ENCODE results near the gene PCBP2. TPM values are rescaled to one million over a fixed set of nuclear protein-coding genes. Genes with fewer than 3 reads are reported as not detected.

The PCBP2 gene
- total and polyA plus RNA-seq, 2 of the 4 experiments (the other 2 are of a cell fraction): 190 to 586 TPM

DNA sequence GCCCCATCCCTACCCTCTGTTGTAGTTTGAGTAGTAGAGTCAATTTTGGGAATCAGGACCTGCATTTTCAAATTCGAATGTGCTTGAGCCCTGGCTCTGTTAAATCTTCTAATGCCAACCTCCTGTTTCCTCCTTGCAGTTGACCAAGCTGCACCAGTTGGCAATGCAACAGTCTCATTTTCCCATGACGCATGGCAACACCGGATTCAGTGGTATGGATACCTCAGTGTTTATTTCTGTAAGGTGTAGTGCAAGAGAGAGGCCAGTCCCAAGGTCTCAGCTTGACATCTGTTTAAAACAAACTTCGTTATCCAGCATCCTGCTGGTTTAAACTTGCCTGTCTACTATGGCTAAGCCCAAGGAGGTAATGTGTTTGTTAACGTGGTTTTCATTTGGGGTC, 15.2 kb downstream of the PCBP2 start:
- peaks cover 81% of the 10 kb centered on the region for H4K20me1 ChIP-seq (ENCODE audit: insufficient read depth, low read length)
- CTCF ChIA-PET: no interaction called here
- no peak overlapping the region for H3K4me3 ChIP-seq (ENCODE audit: insufficient read depth, low read depth, low read length)
- H2BK15ac ChIP-seq (ENCODE audit: low read depth, low read length): no peak overlapping the region
- no peaks in the 10 kb centered on the region for H3K9me3 ChIP-seq (ENCODE audit: control insufficient read depth, insufficient read depth, low read length)
- H3K27me3 ChIP-seq (ENCODE audit: control insufficient read depth, insufficient read depth, low read length): no peaks in the 10 kb centered on the region
- no peak overlapping the region for H3K14ac ChIP-seq (replicated peaks; ENCODE audit: low read depth, low read length)
- H2BK5ac ChIP-seq (ENCODE audit: low read depth, low read length, poor library complexity, severe bottlenecking): no peak overlapping the region
- no peak overlapping the region for H3K18ac ChIP-seq (ENCODE audit: low read depth, low read length)
- no peak overlapping the region for H3K27ac ChIP-seq (ENCODE audit: insufficient read depth, low read length)
- TF ChIP-seq, protein P1, sequence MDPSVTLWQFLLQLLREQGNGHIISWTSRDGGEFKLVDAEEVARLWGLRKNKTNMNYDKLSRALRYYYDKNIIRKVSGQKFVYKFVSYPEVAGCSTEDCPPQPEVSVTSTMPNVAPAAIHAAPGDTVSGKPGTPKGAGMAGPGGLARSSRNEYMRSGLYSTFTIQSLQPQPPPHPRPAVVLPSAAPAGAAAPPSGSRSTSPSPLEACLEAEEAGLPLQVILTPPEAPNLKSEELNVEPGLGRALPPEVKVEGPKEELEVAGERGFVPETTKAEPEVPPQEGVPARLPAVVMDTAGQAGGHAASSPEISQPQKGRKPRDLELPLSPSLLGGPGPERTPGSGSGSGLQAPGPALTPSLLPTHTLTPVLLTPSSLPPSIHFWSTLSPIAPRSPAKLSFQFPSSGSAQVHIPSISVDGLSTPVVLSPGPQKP (IDR thresholded peaks at IDR 0.05; ENCODE audit: borderline replicate concordance, low read depth, low read length): no peak
- TF ChIP-seq RAD21 (IDR thresholded peaks at IDR 0.05; ENCODE audit: low read length) (no peak), BHLHE40 (IDR thresholded peaks at IDR 0.05; ENCODE audit: low read depth, low read length) (no peak), MAFK (IDR thresholded peaks at IDR 0.05; ENCODE audit: low read depth, low read length) (no peak), SMC3 (IDR thresholded peaks at IDR 0.05; ENCODE audit: low read depth, low read length) (no peak), CHD1 (IDR thresholded peaks at IDR 0.05; ENCODE audit: low read depth, low read length) (no peak), MAZ (IDR thresholded peaks at IDR 0.05; ENCODE audit: borderline replicate concordance, low read depth, low read length) (no peak), FOS (IDR thresholded peaks at IDR 0.05; ENCODE audit: low read depth, low read length) (no peak), NFE2L2 (IDR thresholded peaks at IDR 0.05; ENCODE audit: low read depth, low read length) (no peak), RCOR1 (IDR thresholded peaks at IDR 0.05; ENCODE audit: insufficient replicate concordance, low read length) (no peak), MXI1 (IDR thresholded peaks at IDR 0.05; ENCODE audit: borderline replicate concordance, low read depth, low read length) (no peak)
- TF ChIP-seq, protein P2, sequence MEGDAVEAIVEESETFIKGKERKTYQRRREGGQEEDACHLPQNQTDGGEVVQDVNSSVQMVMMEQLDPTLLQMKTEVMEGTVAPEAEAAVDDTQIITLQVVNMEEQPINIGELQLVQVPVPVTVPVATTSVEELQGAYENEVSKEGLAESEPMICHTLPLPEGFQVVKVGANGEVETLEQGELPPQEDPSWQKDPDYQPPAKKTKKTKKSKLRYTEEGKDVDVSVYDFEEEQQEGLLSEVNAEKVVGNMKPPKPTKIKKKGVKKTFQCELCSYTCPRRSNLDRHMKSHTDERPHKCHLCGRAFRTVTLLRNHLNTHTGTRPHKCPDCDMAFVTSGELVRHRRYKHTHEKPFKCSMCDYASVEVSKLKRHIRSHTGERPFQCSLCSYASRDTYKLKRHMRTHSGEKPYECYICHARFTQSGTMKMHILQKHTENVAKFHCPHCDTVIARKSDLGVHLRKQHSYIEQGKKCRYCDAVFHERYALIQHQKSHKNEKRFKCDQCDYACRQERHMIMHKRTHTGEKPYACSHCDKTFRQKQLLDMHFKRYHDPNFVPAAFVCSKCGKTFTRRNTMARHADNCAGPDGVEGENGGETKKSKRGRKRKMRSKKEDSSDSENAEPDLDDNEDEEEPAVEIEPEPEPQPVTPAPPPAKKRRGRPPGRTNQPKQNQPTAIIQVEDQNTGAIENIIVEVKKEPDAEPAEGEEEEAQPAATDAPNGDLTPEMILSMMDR (conservative IDR thresholded peaks at IDR 0.05; ENCODE audit: low read depth, low read length): no peak
- no peak for ATAC-seq (ENCODE audit: low read depth)
- H4K8ac ChIP-seq (ENCODE audit: low read depth in 2 of 2, low read length in 2 of 2): no peak overlapping the region
- H3K9me1 ChIP-seq (ENCODE audit: insufficient read depth, low read length): no peaks in the 10 kb centered on the region; the same call in 1 of the 2 replicates
- whole genome bisulfite sequencing, 2 experiments (ENCODE audit: extremely low coverage in 2 of 2, insufficient read length in 1 of 2): 71% methylated on average over 2 of the region's 5 CpGs; no CpG with 5 or more reads in 1 of the 2 experiments
- H2AK9ac ChIP-seq (replicated peaks; ENCODE audit: low read depth, low read length, poor library complexity): no peak overlapping the region
- POLR2A ChIA-PET (ENCODE audit: unreplicated experiment): no interaction called here
- peaks cover 84% of the 10 kb centered on the region for H3K36me3 ChIP-seq (ENCODE audit: control insufficient read depth, insufficient read depth, low read length)
- H3K79me1 ChIP-seq (ENCODE audit: low read depth in 1 of 2, low read length in 2 of 2): peaks cover 33 to 74% of the 10 kb centered on the region in 2 experiments
- no peak overlapping the region for H3K23ac ChIP-seq (ENCODE audit: low read depth, low read length)
- no peak overlapping the region for H2AK5ac ChIP-seq (ENCODE audit: low read depth, low read length)
- intact Hi-C loops (cut with micrococcal nuclease): loop anchor here (1.0 kb wide), 1 partner anchor 11 kb away; no protein-coding TSS in a partner anchor
- H3K56ac ChIP-seq (ENCODE audit: extremely low read depth, insufficient read depth, low read length): no peak overlapping the region
- H3K4ac ChIP-seq (ENCODE audit: low read depth, low read length): no peak overlapping the region
- no peak overlapping the region for H3K4me2 ChIP-seq (ENCODE audit: low read depth, low read length)
- dilution Hi-C loops (cut with HindIII; ENCODE audit: low sequenced_read_pairs, unreplicated experiment): no loop called here
- H4K91ac ChIP-seq (ENCODE audit: insufficient read depth, low read depth, low read length): no peak overlapping the region
- no peak for DNase-seq
- no peak overlapping the region for H2AFZ ChIP-seq (replicated peaks; ENCODE audit: low read length, poor library complexity)
- peaks cover 5% of the 10 kb centered on the region; the same call in 1 of the 2 replicates for H3K4me1 ChIP-seq (ENCODE audit: control insufficient read depth, insufficient read depth, low read length)
- in situ Hi-C loops (cut with MboI; ENCODE audit: low sequenced_read_pairs): no loop called here
- no TSS peak for BruUV-seq (replicated peaks)
- no peak overlapping the region for H3K9ac ChIP-seq (ENCODE audit: low read depth, low read length)
- H2BK120ac ChIP-seq (ENCODE audit: low read depth, low read length): no peak overlapping the region
- no peak overlapping the region for H2BK20ac ChIP-seq (ENCODE audit: low read depth, low read length)
- H4K5ac ChIP-seq (ENCODE audit: low read depth, low read length): no peak overlapping the region

Measured in IMR-90 (cell line).